ENCODE data around the gene DMRT1. TPM values are rescaled to one million over a fixed set of nuclear protein-coding genes. Genes with fewer than 3 reads are reported as not detected.

Gene DMRT1
- total and polyA plus RNA-seq, 9 of the 15 experiments (the other 6 are each of a cell fraction or from before 2014, with no cell fraction given) = not detected

DNA sequence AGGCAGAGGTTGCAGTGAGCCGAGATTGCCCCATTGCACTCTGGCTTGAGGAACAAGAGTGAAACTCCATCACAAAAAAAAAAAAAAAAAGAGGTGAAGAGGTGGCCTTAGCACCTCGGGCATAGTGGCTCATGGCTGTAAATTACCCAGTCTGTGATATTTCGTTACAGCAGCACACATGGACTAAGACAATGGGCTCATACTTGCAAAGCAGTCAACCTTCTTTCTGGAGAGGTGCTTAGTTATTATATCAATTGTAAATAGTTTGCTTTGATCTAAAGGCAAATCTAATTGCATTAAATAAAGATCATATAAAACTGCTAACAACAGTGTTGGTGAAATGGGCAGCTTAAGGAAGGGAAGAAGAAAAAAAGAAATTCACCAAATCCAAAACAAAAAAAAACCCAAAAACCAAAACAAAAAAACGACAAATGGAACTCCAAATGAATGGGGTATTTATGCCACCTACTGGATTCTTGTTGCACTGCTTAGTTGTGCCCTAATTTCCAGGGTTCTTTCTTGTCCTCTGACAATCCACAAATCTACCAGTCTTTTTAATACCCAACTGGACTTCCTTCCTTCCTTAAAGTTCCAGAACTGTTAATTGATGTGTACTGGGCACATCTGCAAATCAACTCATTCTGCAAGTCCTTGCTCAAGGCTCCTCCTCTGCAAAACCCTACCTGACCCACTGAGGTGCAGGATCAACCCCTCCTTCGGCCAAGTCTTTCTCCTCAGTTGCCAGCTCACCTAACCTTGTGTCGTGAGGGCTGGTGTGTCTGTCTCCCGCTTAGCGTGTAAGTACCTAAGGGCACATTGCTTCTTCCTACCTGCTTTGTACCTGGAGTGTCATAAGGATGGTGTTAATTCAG, 35.0 kb upstream of the DMRT1 start (continued):
- TF ChIP-seq, protein P1, sequence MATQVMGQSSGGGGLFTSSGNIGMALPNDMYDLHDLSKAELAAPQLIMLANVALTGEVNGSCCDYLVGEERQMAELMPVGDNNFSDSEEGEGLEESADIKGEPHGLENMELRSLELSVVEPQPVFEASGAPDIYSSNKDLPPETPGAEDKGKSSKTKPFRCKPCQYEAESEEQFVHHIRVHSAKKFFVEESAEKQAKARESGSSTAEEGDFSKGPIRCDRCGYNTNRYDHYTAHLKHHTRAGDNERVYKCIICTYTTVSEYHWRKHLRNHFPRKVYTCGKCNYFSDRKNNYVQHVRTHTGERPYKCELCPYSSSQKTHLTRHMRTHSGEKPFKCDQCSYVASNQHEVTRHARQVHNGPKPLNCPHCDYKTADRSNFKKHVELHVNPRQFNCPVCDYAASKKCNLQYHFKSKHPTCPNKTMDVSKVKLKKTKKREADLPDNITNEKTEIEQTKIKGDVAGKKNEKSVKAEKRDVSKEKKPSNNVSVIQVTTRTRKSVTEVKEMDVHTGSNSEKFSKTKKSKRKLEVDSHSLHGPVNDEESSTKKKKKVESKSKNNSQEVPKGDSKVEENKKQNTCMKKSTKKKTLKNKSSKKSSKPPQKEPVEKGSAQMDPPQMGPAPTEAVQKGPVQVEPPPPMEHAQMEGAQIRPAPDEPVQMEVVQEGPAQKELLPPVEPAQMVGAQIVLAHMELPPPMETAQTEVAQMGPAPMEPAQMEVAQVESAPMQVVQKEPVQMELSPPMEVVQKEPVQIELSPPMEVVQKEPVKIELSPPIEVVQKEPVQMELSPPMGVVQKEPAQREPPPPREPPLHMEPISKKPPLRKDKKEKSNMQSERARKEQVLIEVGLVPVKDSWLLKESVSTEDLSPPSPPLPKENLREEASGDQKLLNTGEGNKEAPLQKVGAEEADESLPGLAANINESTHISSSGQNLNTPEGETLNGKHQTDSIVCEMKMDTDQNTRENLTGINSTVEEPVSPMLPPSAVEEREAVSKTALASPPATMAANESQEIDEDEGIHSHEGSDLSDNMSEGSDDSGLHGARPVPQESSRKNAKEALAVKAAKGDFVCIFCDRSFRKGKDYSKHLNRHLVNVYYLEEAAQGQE (IDR thresholded peaks at IDR 0.05; ENCODE audit: borderline replicate concordance) = peak; percentile 10; the same call in 1 of the 2 replicates
- TF ChIP-seq, protein P1 (CRISPR knock-in tag; IDR thresholded peaks at IDR 0.05; ENCODE audit: low read depth) = no peak
- TF ChIP-seq RAD21 (CRISPR knock-in tag; conservative IDR thresholded peaks at IDR 0.05 in 1 of 2, IDR thresholded peaks at IDR 0.05 in 1 of 2) (peak in 1 of 2 experiments; percentile 65; a peak in 2 of 4 replicates), NR3C1 (CRISPR knock-in tag; IDR thresholded peaks at IDR 0.05) (no peak), ZBED1 (IDR thresholded peaks at IDR 0.05) (no peak)
- TF ChIP-seq, protein P2, sequence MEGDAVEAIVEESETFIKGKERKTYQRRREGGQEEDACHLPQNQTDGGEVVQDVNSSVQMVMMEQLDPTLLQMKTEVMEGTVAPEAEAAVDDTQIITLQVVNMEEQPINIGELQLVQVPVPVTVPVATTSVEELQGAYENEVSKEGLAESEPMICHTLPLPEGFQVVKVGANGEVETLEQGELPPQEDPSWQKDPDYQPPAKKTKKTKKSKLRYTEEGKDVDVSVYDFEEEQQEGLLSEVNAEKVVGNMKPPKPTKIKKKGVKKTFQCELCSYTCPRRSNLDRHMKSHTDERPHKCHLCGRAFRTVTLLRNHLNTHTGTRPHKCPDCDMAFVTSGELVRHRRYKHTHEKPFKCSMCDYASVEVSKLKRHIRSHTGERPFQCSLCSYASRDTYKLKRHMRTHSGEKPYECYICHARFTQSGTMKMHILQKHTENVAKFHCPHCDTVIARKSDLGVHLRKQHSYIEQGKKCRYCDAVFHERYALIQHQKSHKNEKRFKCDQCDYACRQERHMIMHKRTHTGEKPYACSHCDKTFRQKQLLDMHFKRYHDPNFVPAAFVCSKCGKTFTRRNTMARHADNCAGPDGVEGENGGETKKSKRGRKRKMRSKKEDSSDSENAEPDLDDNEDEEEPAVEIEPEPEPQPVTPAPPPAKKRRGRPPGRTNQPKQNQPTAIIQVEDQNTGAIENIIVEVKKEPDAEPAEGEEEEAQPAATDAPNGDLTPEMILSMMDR (IDR thresholded peaks at IDR 0.05 in 2 of 3, conservative IDR thresholded peaks at IDR 0.05 in 1 of 3; ENCODE audit: insufficient read depth in 2 of 3, low read depth in 1 of 3, low read length in 3 of 3) = peak; percentile 39 to 60 (median 51); a peak in 5 of 6 replicates

Measured in K562 (cell line).